Measurements from ENCODE around the gene GNAQ. TPM values are rescaled to one million over a fixed set of nuclear protein-coding genes. Genes with fewer than 3 reads are reported as not detected.
"Not testable (repeated sequence)": the region's sequence is repeated elsewhere in the genome, so short reads cannot be mapped to it uniquely, and the experiment has no call there.

GNAQ gene
- polyA plus RNA-seq, 5 donors: 45.4 to 67.1 (median 63.8) TPM

- DNase-seq: not testable (repeated sequence)
Observed at GRCh38 chr9:77702521-77703390, 328.9 kb downstream of the GNAQ start.

DNA sequence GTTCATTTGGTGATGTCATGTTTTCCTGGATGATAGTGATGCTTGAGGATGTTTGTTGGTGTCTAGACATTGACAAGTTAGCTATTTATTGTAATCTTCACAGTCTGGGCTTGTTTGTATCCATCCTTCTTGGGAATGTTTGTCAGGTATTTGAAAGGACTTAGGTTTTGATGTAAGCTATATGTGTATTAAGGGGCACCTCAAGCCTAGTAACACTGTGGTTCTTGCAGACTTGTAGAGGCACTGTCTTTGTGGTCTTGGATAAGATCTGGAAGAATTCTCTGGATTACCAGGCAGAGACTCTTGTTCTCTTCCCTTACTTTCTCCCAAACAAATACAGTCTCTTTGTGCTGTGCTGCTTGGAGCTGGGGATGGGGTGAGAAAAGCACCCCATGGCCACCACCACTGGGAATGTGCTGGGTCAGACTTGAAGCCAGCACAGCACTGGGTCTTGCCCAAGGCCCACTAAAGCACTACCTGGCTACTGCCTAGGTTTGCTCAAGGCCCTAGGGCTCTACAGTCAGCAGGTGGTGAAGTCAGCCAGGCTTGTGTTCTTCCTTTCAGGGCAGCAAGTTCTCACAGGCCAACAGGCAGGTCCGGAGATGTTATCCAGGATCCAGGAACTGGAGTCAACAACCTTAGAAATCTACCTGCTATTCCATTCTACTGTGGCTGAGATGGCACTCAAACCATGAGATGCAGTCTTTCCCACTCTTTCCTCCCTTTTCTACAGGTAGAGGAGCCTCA is 334.2 kb downstream of the GNAQ start:
- DNase-seq: no peak

DNA sequence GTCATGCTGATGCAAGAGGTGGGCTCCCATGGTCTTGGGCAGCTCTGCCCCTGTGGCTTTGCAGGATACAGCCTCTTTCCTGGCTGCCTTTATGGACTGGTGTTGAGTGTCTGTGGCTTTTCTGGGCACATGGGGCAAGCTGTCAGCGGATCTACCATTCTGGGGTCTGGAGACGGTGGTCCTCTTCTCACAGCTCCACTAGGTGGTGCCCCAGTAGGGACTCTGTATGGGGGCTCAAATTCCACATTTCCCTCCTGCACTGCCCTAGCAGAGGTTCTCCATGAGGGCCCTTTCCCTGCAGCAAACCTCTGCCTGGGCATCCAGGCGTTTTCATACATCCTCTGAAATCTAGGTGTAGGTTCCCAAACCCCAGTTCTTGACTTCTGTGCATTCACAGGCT is 340.9 kb downstream of the GNAQ start:
- DNase-seq: not testable (repeated sequence)

GRCh38 chr9:77690119-77690518 is 341.5 kb downstream of the GNAQ start:
- DNase-seq: not testable (repeated sequence)

- DNase-seq: not testable (repeated sequence)
Observed at GRCh38 chr9:77687737-77688136, 343.9 kb downstream of the GNAQ start.

DNA sequence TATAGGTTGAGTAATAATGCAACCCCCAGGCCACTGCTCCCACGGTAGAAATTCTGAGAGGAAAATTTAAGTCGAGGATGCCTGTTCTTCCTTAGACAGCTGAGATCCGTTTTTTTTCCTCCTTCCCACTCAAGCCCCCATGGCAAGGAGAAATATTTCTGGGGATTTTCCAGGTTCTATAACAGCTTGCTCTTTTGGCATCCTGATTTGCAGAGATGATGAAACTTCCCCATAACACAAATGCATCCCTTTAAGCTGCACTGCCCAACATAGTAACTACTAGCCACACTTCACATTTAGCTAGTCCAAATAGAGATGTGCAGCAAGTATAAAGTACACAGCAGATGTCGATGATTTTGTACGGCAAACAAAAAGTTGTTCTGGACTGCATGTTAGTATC is 351.0 kb downstream of the GNAQ start:
- no peak for DNase-seq

GRCh38 chr9:77679661-77680368 is 351.8 kb downstream of the GNAQ start:
- no peak for DNase-seq

DNA sequence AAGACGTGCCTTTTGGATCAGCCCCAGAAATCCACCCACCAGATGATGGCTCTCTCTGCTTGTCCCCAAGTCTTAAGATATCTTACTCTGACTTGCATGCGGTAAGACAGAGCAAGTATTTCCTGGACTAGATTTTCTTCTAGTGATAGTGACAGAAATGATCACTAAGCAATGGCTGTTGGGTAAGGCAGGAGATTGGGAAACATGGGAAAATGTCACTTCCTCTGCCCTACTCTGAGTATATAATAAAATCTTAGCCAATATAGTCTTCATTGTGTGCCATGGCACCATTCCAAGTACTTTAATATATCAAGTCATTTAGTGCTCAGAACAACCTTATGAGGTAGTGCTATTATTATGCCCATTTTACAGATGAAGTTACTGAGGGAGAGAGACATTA is 352.5 kb downstream of the GNAQ start:
- no peak for DNase-seq

DNA sequence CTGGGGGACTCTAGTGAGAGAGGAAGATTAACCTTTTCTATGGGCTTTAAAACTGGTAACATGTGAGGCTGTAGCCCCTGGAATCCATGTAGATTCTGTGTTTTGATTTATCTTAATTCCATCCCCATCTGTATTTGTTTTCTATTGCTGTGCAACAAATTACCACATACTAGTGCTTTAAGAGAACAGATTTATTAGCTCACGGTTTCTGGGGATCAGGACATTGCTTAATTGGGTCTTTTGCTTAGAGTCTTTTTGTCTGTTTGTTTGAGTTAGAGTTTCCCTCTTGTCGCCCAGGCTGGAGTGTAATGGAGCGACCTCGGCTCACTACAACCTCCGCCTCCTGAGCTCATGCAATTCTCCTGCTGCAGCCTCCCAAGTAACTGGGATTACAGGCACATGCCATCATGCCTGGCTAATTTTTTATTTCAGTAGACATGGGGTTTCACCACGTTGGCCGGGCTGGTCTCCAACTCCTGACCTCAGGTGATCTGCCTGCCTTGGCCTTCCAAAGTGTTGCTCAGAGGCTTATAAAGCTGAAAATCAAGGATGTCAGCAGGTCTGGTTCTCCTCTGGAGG is 353.6 kb downstream of the GNAQ start:
- DNase-seq: peak in 1 of 2 donors; percentile 40

GRCh38 chr9:77677397-77677796 is 354.2 kb downstream of the GNAQ start:
- no peak for DNase-seq

- peak; percentile 82 to 85 for DNase-seq
Observed at GRCh38 chr9:77673941-77674791, 357.4 kb downstream of the GNAQ start.

GRCh38 chr9:77672183-77672582 is 359.4 kb downstream of the GNAQ start:
- no peak for DNase-seq

DNA sequence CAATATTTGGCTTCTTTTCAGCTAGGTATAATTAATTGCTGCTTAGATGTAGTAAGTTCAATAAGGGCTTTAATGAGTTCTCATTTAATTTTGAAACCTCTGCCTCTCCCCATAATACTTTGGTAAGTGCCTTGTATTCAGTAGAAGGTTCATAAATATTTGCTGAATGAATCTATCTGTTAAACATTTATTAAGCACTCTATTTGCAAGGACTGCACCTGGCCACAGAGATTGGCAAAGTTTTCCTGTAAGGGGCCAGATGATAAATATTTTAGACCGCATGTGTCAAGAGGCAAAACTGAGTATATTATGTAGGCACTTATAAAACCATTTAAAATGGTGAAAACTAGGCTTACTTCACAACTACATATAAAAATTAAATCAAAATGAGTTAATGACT is 364.5 kb downstream of the GNAQ start:
- no peak for DNase-seq

Other genes with a start within 250 kb of the GNAQ start
- gene CEP78, start 204.3 kb upstream of the GNAQ start, polyA plus RNA-seq (ENCODE audit: insufficient read depth in 1 of 5, insufficient read length in 5 of 5, low replicate concordance in 1 of 5): 10 to 100 TPM; 26.3 to 49.7 (median 40.8) TPM

Data from right lung (tissue), 5 donors.